GM12878 (cell line): ENCODE measurements around the gene MTSS2. TPM values are rescaled to one million over a fixed set of nuclear protein-coding genes. Genes with fewer than 3 reads are reported as not detected.

Experiments used
- ATAC-seq: fragments of 200-7000 bp; cut with Tn5 transposase; 3 replicates; pipeline ENCODE4 v1.9.1; 2020; ENCODE audit warnings: mild to moderate bottlenecking, moderate library complexity
- BruUV-seq: library from RNA; stranded (reverse); fragments of 400-500 nt; replicated peaks from 2 replicates; lab custom pipeline; 2021; lab: Mats Ljungman, UMichigan
- CTCF ChIA-PET: fragments of 300-600 bp; sonication (Branson Sonifier 250); formaldehyde crosslinking; extraction: SDS; loops from one replicate; lab custom pipeline; 2021; ENCODE audit warnings: inconsistent platforms; lab: Yijun Ruan, JAX
- POLR2A ChIA-PET: fragments of 350-600 bp; formaldehyde crosslinking; extraction: SDS; loops from one replicate; lab custom pipeline; 2021; ENCODE audit warnings: inconsistent platforms; lab: Charles Lee
- RAD21 ChIA-PET: fragments of 300-600 bp; sonication (Branson Sonifier 250); formaldehyde crosslinking; loops from one replicate; lab custom pipeline; 2023; ENCODE audit warnings: antibody characterized with exemption; ENCODE audit not compliant: unreplicated experiment; lab: Charles Lee
- SMC1A ChIA-PET: fragments of 300-600 bp; sonication (Branson Sonifier 250); formaldehyde crosslinking; loops from one replicate; lab custom pipeline; 2023; ENCODE audit not compliant: unreplicated experiment, uncharacterized antibody; lab: Charles Lee
- DNase-seq: peaks from one replicate; pipeline ENCODE4 v3.0.0-alpha.2; 2011; ENCODE audit warnings: low read depth, low spot score
- FAIRE-seq: peaks from 3 replicates; lab custom pipeline; 2011; peaks lifted over from hg19 to GRCh38; lab: Jason Lieb, UNC
- H2AFZ ChIP-seq: 2 replicates; pipeline ENCODE4 v1.6.0; 2011; ENCODE audit warnings: low read depth, low read length, control low read depth; ENCODE audit not compliant: control insufficient read depth
- H3K27ac ChIP-seq: 2 replicates; pipeline ENCODE4 v1.5.1; 2011; ENCODE audit warnings: control low read depth; ENCODE audit not compliant: control insufficient read depth, insufficient read depth
- H3K27me3 ChIP-seq, 2 experiments: replicated peaks in 1 of 2; 2 replicates each; pipeline versions ENCODE4 v1.6.0 to v1.6.1; 2011; ENCODE audit warnings: low read length in 1 of 2; ENCODE audit not compliant: control insufficient read depth in 2 of 2, insufficient read depth in 2 of 2
- H3K36me3 ChIP-seq, 2 experiments: 2 replicates each; pipeline ENCODE4 v1.5.1; 2011; ENCODE audit warnings: low read length in 1 of 2; ENCODE audit not compliant: control insufficient read depth in 2 of 2, insufficient read depth in 2 of 2
- H3K4me1 ChIP-seq: 2 replicates; pipeline ENCODE4 v1.6.1; 2011; ENCODE audit warnings: mild to moderate bottlenecking, low read length, moderate library complexity, mixed read lengths; ENCODE audit not compliant: control insufficient read depth, insufficient read depth
- H3K4me2 ChIP-seq: 2 replicates; pipeline ENCODE4 v1.6.0; 2011; ENCODE audit warnings: control low read depth; ENCODE audit not compliant: control insufficient read depth, insufficient read depth
- H3K4me3 ChIP-seq: fragments of 200-600 bp; sonication (generic); 2 replicates; pipeline ENCODE4 v1.5.1; 2016
- H3K79me2 ChIP-seq: 2 replicates; pipeline ENCODE4 v1.6.0; 2011; ENCODE audit warnings: low read length; ENCODE audit not compliant: control insufficient read depth, insufficient read depth
- H3K9ac ChIP-seq: 2 replicates; pipeline ENCODE4 v1.8.0; 2011; ENCODE audit warnings: low read length, control low read depth, mixed read lengths; ENCODE audit not compliant: control insufficient read depth, insufficient read depth
- H3K9me3 ChIP-seq: replicated peaks from 3 replicates; pipeline ENCODE4 v1.5.1; 2011; ENCODE audit warnings: mild to moderate bottlenecking, low read length; ENCODE audit not compliant: control insufficient read depth, insufficient read depth
- H4K20me1 ChIP-seq: 2 replicates; pipeline ENCODE4 v1.6.0; 2011; ENCODE audit not compliant: control insufficient read depth, insufficient read depth
- ESRRA ChIP-seq: IDR thresholded peaks from 2 replicates; pipeline ENCODE4 v1.6.1; 2012; ENCODE audit warnings: mild to moderate bottlenecking, low read length, improper control_type of control experiment
- EZH2 ChIP-seq: IDR thresholded peaks from 2 replicates; pipeline ENCODE4 v1.6.1; 2012; ENCODE audit warnings: low read depth, mild to moderate bottlenecking, control low read depth, inconsistent platforms, low read length, borderline replicate concordance; ENCODE audit not compliant: control insufficient read depth
- HDAC2 ChIP-seq: fragments of 200-600 bp; sonication (generic); IDR thresholded peaks from 2 replicates; pipeline ENCODE4 v1.6.1; 2017
- NFIC ChIP-seq: IDR thresholded peaks from 2 replicates; pipeline ENCODE4 v1.6.1; 2012; ENCODE audit warnings: low read depth, mild to moderate bottlenecking, inconsistent platforms, low read length, moderate library complexity
- NR2C2 ChIP-seq: IDR thresholded peaks from 2 replicates; pipeline ENCODE4 v1.6.1; 2011; ENCODE audit warnings: borderline replicate concordance, low read depth; ENCODE audit not compliant: control insufficient read depth, insufficient read length
- RAD51 ChIP-seq: fragments of 450-650 bp; IDR thresholded peaks from 2 replicates; pipeline ENCODE4 v1.6.1; 2016; ENCODE audit warnings: moderate library complexity, mild to moderate bottlenecking, inconsistent platforms
- REST ChIP-seq: IDR thresholded peaks from 2 replicates; pipeline ENCODE4 v1.6.1; 2012; ENCODE audit warnings: mild to moderate bottlenecking, low read depth, low read length
- RUNX3 ChIP-seq: IDR thresholded peaks from 2 replicates; pipeline ENCODE4 v1.6.1; 2012; ENCODE audit warnings: low read length, inconsistent platforms
- SREBF2 ChIP-seq: IDR thresholded peaks from 2 replicates; pipeline ENCODE4 v1.6.1; 2012; ENCODE audit warnings: mild to moderate bottlenecking, low read length
- SUZ12 ChIP-seq: fragments of 200-600 bp; sonication (generic); IDR thresholded peaks from one replicate; pipeline ENCODE4 v1.6.1; 2018; ENCODE audit warnings: antibody characterized with exemption, mild to moderate bottlenecking; ENCODE audit not compliant: unreplicated experiment
- ZNF217 ChIP-seq: fragments of 450-650 bp; IDR thresholded peaks from 2 replicates; pipeline ENCODE4 v1.6.1; 2017; ENCODE audit warnings: antibody characterized with exemption, mild to moderate bottlenecking
- WGBS: methylation state at CpG from one replicate; pipeline ENCODE4 v1.1.6; 2016; ENCODE audit warnings: low lambda C conversion rate; ENCODE audit not compliant: insufficient replicate concordance, insufficient coverage; ENCODE audit errors: missing lambda C conversion rate; 5-methylcytosine and 5-hydroxymethylcytosine counted together
- in situ Hi-C: fragments of 300-500 bp; cut with MboI; formaldehyde crosslinking; loops from 9 replicates; pipeline ENCODE4 v1.14.3; 2018; ENCODE audit warnings: mixed read lengths
- intact Hi-C: fragments of 100-400 bp; cut with micrococcal nuclease; formaldehyde crosslinking; loops from one replicate; pipeline ENCODE4 v1.14.2; 2022; ENCODE audit not compliant: unreplicated experiment
- polyA plus RNA-seq, 11 experiments: library from polyadenylated mRNA; depleted of rRNA in 4 of 11; unstranded in 6 of 11; stranded (reverse) in 5 of 11; fragments of >200 nt; fragmentation: Nextera tagmentation in 4 of 11; fragmentation: Illumina TruSeq in 1 of 11; extraction: Ambion mirVana in 4 of 11; extraction: Trizol in 1 of 11; gene quantifications; 1 replicate in 1 of 11; 2 replicates in 10 of 11; pipeline versions ENCODE4 v1.2.1 to v1.2.3, GENCODE V29; 2011 to 2016; ENCODE audit warnings: inconsistent platforms in 2 of 11, missing spikeins in 2 of 11, low read depth in 1 of 11
- total RNA-seq, 4 experiments: library from RNA; depleted of rRNA in 3 of 4; stranded (reverse); fragments of >200 nt in 3 of 4; fragmentation: Illumina TruSeq in 1 of 4; extraction: Trizol in 1 of 4; gene quantifications; 2 replicates each; pipeline versions ENCODE4 v1.2.1 to v1.2.3, GENCODE V29; 2013 to 2021

The MTSS2 gene
- total and polyA plus RNA-seq, 10 of the 15 experiments (the other 5 are each of a cell fraction or from before 2014, with no cell fraction given), result under 0.01 to 0.51 (median 0.14) TPM; not detected in 4

- Histone ChIP-seq H3K4me2 (no peak overlapping the region), H3K9me3 (no peaks in the 10 kb centered on the region), H2AFZ (no peak overlapping the region), H3K27ac (no peak overlapping the region), H3K79me2 (no peaks in the 10 kb centered on the region), H3K9ac (no peak overlapping the region), H3K4me3 (no peak overlapping the region), H3K36me3 (no peaks in the 10 kb centered on the region), H3K27me3 (no peaks in the 10 kb centered on the region), H3K4me1 (no peaks in the 10 kb centered on the region), H4K20me1 (no peaks in the 10 kb centered on the region)
- intact Hi-C loops (no loop called here), in situ Hi-C loops (no loop called here)
- SMC1A ChIA-PET, result no interaction called here
- WGBS, result 79% methylated on average over 29 of the region's 29 CpGs
- FAIRE-seq (no peak), DNase-seq (no peak), ATAC-seq (no peak)
- no peak for TF ChIP-seq SUZ12
- TF ChIP-seq NFIC, result no peak
- no peak for TF ChIP-seq ZNF217
- no peak for TF ChIP-seq NR2C2
- no peak for TF ChIP-seq SREBF2
- no peak for TF ChIP-seq EZH2
- TF ChIP-seq RAD51, result no peak
- no peak for TF ChIP-seq REST
- no peak for TF ChIP-seq ESRRA
- TF ChIP-seq RUNX3, result no peak
- TF ChIP-seq HDAC2, result no peak
- CTCF ChIA-PET, result no interaction called here
- BruUV-seq, result no TSS peak
- RAD21 ChIA-PET, result no interaction called here
- POLR2A ChIA-PET, result interaction anchor here (0.6 kb wide), 1 partner anchor 124 kb away, joined by 4 read pairs; no protein-coding TSS in a partner anchor
These were observed 686 bp upstream of the MTSS2 start for GRCh38 chr16:70686376-70687101.
